Activated CD4-positive, alpha-beta T cell treated with anti-CD3 and anti-CD28 coated beads for 4 hours (primary cell): Measurements from ENCODE around the gene B3GALNT2.
"Not testable (repeated sequence)": the region's sequence is repeated elsewhere in the genome, so short reads cannot be mapped to it uniquely, and the experiment has no call there.

Experiments
- DNase-seq, 2 donors: peaks; one replicate each; pipeline ENCODE4 v3.0.0-alpha.2; 2020

Gene B3GALNT2

DNA sequence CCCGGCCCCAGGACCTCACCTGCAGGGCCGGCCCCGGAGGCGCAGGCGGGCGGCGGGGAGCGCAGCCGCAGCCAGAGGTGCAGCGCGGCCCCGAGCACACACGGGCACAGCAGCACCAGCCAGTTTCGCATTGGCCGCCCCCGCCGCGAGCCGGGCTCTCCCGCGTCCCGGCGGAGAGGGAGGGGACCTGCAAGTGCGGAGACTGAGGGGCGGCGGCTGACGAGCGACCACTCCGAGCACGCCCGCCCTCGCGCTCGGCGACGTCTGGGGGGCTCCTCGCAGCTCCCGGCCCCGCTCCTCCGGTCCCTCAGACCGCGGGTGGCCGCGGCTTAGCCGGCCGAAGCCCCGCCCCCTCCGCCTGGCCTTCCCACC, at the start of gene B3GALNT2:
Gene B3GALNT2, minus strand, starts transcription at position 331 of the 372 bp plus-strand sequence. Its CDS starts 200 bp downstream, at position 131.
- no peak for DNase-seq

DNA sequence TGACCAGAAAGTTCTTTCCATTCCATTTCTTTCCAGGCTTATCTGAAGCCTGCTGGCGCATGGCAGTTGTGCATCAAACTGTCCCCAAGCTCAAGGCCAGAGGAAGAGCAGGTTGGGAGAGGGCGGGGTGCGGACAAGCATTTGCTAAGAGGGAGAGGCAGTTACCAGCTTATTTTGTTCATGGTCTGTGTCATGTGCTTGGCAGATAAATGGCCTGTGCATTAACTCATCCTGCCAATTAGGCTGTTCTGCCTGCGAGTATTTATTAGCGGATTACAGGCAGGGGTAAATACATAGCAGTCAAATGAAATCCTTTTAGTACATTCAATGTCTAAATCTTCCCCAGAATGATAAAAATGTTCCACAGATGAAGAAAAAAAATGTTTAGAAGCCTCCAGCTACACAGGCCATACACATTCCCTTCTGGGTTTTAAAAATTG, 48.9 kb upstream of the B3GALNT2 start:
- no peak for DNase-seq

DNA sequence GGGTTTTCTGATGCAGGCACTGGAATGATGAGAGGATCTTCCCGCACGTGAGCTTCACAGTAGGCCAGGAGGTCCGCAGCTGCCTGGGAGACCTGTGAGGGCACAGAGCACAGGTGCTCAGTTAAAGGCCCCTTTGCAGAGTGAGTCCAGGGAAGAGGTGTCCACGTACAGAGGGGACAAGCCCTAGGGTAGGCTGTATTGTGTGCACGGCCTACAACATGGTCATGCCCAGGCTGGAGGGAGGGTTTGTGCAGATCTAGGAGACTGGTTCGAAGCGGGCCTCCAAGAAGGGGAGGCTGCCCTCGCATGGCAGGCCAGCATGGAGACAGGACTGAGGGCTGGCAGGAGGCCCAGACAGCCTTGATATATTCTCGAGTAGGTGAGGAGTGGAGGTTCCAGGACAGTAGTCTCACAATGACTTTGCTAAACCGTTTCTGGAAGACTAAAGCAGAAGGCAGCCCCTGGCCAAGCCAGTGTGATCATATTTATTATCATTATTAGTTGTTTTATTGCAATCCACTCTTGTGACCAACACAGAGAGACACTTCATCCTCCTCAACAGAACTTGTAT, 48.0 kb upstream of the B3GALNT2 start:
- DNase-seq, result no peak

DNA sequence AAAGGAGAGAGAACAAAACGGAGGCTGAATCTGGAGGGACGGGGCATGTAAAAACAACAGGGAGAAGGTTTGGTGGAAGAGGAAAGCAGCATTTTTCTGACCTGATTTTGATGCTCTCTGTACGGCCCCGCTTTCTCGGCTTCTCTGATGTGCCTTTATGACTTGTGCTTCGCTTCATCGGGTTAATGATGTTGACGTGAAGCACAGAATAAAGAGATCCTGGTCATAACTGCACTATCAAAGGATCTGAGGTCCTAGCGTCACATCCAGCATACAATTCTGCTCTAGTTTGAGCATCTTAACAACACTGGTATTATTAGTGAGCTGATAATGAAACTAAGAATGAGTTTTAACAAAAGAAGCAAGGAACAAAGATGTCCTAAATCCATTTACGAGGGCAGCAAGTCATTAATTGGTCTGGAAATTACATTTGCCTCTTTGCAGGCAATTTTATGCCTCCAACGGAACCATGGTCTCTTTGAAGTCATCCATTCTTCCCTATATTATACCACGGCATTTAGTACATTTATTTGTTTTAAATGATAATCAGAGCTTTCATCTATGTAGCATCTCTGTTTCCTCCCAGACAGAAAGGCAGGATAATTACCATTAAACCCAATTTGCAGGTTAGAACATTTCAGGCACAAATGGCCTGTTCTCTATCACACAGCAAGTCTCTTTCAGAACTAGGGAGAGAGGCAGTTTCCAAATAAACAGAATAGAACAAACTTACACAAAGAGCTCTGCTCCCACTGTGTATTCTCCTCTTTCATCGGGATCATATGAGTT, 45.3 kb upstream of the B3GALNT2 start:
- DNase-seq, result no peak

DNA sequence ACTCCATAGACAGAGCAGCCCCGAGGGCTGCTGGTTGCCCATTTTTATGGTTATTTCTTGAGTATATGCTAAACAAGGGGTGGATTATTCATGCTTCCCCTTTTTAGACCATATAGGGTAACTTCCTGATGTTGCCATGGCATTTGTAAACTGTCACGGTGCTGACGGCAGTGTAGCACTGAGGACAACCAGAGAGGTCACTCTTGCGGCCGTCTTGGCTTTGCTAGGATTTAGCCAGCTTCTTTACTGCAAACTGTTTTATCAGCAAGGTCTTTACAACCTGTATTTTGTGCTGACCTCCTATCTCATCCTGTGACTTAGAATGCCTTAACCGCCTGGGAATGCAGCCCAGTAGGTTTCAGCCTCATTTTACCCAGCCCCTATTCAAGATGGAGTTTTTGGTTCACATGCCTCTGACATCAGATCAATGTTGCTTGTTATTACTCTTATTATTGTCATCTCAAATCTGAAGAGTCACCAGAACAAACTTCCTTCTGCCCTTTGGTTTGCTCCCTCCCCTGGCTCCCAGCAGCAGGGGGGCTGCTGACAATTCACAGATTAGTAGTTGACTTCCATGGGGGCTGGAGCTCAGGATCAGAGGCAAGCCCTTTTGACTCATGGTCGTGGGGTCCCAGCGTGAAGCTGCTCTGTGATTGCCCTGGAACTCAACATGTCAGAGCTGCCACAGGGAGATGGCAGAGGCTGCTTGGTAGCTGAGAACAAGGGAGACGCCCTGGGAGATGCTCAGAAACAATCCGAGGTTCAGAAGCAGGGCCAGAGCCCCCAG, 42.3 kb upstream of the B3GALNT2 start:
- not testable (repeated sequence) for DNase-seq

DNA sequence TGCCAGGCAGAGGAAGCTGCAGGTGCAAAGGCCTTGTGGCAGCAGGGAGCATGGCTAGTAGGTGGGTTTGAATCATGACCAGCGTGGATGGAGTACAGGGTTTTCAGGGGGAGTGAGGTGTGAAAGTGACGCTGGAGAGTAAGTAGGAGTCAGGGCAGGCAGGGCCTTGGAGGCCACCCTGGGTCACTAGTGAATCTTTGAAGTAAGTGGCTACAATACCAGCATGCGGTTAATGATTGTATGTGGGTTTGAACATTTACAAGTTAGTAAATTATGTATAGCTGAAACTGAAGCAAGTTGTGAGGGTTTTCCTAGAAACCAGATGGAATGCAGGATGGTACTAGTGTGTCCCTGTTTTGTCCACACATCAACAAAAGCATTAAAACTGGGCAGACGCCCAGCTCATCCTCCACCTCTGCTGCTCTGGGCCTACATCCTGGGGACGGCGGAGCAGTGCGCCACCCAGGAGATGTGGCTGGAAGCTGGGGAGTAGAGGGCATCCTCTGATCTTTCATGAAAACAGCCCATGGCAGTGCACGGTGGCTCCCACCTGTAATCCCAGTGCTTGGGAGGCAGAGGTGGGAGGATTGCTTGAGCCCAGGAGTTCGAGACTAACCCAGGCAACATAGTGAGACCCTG, 41.2 kb upstream of the B3GALNT2 start:
- DNase-seq, result no peak

DNA sequence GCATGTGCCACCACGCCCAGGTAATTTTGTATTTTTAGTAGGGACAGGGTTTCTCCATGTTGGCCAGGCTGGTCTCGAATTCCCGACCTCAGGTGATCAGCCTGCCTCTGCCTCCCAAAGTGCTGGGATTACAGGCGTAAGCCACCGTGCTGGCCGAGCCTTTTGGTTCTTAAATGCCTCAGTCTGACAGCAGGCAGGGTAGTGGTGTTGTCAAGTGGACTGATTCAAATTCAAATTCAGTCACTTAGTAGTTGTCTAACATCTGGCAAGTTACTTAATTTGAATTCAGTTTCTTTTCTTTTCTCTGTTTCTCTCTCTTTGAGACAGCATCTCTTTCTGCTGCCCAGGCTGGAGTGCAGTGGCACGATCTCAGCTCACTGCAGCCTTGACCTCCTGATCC, 38.6 kb upstream of the B3GALNT2 start:
- not testable (repeated sequence) for DNase-seq

DNA sequence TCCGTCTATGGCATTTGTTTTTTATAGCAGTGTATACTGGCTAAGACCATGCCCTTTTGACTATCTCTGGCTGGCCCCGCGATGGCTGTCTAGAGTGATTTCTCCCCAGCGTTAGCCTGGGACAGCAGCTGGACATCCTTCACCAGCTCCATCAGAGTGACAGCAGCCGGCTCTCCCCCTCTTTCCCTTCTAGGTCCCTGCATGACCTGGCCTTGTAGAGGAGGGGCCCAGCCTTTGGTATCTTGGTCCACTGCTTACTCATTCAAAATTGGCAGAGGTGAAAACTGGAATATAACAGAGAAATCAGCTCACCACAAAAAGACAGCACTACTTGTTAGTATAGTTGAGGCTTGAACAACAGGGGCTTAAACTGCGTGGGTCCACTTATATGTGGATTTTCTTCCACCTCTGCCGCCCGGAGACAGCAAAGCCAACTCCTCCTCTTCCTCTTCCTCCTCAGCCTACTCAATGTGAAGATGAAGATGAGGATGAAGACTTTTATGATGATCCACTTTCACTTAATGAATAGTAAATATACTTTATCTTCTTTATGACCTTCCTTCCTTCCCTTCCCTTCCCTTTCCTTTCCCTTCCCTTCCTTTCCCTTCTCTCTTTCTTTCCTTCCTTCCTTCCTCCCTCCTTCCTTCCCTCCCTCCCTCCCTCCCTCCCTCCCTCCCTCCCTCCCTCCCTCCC, 29.4 kb upstream of the B3GALNT2 start:
- no peak for DNase-seq

DNA sequence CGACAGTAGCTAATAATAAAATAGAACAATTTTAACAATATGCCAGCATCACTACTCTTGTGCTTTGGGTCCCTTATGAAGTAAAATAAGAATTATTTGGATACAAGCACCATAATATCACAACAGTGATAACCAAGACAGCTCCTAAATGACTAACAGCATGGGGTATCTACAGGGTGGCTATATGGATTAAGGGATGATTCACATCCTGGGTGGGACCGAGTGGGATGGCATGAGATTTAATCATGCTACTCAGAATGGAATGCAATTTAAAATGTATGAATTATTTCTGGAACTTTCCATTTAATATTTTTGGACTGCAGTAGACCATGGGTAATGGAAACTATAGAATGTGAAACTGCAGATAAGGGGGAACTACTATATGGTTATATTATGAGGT, 28.1 kb upstream of the B3GALNT2 start:
- DNase-seq, result no peak

DNA sequence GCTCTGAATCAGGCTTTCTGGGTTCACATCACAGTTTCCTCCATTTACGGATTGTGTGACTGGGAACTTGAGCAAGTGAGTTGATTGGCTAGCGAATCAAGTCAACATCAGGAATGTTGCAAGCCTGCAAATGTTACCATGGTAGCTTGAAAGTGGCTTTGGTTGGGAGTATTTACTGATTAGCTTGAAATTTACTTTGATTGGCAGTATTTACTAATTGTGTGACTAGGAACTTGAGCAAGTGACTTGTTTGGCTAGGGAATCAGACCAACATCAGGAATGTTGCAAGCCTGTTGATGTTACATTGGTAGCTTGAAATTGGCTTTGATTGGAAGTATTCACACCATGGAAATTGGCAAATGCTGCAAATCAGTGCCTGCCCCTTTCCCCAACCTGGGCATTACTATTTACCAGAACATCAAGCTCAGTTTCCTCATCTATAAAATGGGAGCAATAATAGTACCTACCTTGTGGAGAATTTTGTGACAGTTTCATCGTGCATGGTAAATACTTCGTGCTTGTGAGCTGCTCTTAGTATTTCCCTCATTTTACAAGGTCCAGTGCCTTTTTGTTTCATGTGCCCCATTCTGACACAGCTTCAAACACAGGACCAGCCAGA, 23.1 kb upstream of the B3GALNT2 start:
- DNase-seq, result no peak

DNA sequence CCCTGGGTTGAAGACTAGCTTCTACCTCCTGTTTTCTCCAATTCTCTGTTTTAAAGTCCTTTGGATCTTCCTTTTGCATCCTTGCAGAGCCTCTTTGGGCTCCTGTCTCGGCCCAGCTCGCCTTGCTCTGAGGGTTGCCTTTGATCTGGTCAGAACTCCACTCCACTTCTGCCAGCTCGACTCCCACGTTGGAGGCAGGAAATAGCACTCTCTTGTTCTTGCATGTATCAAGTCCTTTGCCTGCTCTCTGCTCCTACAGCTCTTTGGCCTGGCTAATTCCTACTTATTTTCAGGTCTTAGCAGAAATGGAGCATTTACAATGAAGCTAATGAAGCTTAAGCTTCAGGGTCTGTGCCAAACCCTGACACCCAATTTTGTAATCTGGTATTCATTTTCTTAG, 21.1 kb upstream of the B3GALNT2 start:
- DNase-seq, result no peak

DNA sequence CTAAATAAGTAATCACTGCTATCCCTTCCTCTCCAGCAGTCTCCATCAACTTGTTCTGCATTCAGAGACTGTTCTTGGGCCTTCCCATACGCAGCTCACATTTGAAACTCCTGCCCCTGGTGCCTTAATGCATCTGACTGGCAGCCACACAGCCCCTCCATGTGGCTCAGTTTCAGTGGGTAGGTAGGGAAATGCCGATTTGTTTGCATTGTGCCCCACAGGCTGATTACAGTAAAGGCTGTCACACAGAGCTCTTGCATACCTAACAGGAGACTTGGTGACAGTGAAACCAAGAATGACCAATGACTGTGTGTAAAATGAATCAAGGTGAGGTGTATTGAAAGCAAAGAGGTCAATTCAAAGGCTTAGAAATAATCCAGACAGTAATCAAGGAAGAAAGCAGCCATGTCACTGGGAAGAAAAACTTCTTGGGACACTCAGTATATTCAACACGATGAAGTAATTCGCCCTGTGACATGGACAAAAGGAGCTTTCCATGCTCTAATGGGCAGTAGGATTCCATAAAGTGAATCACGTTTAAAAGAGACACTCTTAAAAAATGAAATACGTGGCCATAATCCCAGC, 12.7 kb upstream of the B3GALNT2 start:
- DNase-seq, result no peak

DNA sequence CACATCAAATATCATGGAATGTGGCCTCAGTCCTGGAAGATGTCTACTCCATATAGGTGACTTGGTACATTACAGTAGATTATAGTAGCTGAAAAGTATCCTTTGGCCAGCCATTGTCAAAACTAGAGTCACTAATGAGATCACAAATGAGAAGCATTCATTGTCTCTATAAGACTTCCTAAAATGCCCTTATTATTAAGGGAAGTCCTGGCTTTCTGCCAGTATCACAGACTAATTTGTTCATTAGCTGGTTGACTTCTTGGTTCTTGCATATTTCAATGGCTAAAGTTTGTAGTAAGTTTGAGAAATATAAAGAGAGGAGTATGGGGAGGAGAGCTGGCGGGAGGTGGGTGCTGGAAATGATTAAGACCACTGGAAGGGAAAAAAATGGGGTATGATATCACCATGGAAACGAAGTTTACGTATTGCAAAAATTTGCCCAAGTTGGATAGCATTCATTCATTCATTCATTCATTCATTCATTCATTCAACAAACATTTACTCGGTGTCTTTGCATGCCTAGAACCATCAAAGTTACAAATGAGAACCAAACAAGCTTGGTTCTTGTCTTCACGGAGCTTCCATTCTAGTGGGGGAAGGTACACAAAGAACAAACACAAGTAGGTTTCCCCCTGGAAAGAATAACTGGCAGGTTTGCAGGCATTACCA, 11.7 kb upstream of the B3GALNT2 start:
- DNase-seq, result no peak

DNA sequence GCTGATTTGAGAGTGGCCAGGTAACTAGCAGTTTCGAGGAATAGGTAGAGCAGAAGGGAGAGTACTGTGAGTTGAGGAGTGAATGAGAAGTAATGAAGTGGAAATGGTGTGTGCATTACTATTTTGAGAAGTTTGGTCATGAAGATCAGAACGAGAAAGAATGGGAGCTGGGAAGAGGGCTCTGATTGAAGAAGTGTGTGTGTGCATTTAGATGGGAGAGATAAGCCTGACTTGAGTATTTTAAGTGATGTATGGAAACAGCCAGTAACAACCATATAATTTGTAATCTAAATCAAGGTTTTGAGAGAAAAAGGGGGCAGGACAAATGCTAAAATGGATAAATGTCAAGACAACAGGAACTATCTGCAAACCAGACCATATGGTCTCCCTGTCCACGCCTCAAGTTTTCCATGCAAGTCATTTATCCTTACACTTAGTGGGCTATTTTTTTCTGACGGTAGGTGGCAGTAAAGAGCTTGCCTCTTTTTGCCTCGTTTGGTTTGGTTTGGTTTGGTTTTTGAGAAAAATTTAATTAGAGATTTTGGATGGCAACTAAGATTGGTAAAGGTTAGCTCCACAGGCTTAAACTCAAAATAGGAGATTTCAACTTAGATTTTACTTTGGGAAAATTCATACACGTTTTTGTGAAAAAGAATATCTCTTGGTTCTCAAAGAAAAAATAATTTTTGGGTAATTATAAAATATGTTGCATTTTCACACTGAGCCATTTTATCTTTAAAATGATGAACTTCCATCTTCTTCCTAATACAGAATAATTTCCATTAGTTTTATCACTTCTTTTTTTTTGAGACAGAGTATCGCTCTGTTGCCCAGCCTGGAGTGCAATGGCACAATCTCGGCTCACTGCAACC, 9.5 kb upstream of the B3GALNT2 start:
- peak; percentile 29 to 56 for DNase-seq

DNA sequence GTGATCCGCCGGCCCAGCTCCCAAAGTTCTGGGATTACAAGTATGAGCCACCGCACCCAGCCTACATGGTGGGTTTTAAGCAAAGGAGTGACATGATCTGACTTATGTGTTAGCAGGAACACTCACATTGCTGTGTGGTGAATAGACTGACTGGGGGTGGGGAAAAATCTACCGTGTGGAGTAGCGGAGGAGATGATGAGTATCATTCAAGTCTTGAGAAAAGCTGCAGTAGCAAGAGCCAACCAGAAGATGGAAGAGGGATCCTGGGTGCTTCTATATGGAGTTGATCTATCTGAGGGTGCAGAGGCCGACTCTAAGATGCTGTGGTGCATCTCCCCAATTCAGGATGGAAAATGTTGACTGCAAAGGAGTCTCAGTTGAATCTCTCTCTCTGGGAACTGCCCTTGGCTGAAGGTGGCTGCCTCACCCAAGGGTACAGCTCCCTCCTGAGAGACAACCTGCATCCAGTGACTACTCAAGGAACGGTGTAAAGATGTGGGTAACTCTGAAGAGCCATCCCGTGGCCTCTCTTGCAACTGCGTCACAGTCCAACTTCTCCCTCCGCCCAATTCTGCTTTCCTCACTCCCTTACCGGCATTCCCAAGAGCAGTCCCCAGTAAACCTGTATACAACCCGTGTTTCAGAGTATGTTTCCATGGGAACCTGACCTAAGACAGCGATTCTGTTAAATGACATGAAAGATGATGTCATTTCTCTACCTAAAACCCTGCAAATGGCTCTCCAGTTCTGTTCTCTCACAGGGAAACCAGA, 7.4 kb upstream of the B3GALNT2 start:
- no peak for DNase-seq

DNA sequence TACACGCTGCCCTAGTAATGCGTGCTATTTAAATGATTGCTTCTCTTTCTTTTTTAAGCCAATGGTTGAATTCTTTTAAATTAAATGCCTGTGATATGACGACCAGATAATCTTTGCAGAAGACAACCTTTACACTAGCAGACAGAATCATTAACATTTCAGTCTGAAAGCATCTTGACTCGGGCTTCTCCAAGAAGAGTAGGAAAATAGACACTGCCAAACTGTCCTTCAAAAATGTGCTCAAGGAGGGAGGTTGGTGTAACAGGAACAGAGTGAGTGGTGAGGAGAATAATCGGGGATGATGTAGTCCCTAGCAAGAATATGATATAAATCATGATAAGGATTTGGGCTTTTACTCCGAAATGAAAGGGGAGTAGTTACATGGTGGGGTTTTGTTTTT, 6.6 kb upstream of the B3GALNT2 start:
- no peak for DNase-seq

DNA sequence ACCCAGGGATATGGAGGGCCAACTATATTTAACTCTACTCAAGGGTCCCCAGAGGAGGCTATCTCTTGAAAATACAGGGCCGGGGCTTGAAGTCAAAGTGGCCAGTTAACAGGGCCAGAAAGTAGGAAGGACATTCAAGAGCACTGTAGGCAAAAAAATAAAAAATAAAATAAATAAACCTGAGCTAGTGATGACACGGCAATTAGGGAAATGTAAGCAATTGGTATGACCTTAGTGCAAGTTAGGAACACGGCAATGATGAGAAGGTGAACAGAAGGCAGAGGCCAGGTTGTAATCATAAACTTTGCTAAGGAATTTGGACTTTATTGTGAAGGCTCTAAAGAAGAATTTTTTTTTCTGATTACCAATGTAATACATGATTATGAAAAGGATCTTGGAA, 3.4 kb upstream of the B3GALNT2 start:
- no peak for DNase-seq

DNA sequence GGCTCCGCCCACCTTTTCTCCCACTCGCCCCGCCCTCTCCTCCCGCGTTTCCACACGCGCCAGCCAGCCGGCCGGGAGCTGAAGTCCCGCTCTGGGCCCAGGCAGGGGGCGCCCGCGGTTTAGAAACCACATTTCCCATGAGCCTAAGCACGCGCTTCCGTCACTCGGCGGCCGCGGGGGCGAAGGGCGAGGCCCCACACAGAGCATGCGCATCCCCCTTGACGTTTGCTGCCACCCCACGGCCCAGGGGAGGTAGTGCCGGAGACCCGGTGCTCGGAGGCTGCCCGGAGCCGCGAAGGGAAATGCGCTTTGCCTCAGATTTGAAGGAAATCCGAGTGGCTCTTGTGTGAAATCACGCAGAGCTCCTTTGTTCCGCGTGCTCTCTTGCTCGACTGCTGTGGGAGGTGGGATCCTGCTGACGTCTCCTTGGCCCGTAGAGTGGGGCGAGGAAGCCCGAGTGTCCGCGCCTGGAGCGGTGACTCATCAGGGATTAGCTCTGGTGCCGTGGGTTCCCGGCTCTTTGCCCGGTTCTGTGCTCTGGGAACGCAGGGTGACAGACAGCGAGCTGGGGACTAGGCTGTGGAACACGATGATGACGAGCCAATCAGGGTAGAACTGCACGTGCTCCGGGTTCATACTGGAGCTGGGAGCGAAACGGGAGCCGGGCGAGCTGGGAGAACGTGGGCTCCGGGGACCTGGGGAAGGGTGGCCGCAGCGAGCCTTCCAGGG, 406 bp upstream of the B3GALNT2 start:
- peak; percentile 97 to 99 for DNase-seq
